Activated naive CD8-positive, alpha-beta T cell treated with anti-CD3 and anti-CD28 coated beads for 36 hours (primary cell): Measurements from ENCODE around the gene TTC34. TPM values are rescaled to one million over a fixed set of nuclear protein-coding genes. Genes with fewer than 3 reads are reported as not detected.
"Not testable (repeated sequence)": the region's sequence is repeated elsewhere in the genome, so short reads cannot be mapped to it uniquely, and the experiment has no call there.

ENCODE experiments used
- DNase-seq: peaks from one replicate; pipeline ENCODE4 v3.0.0; 2021
- H3K27ac Mint-ChIP-seq: one replicate; pipeline ENCODE4 v1.8.0; 2022; ENCODE audit warnings: mild to moderate bottlenecking, moderate library complexity, mixed read lengths
- H3K27me3 Mint-ChIP-seq: one replicate; pipeline ENCODE4 v1.8.0; 2022; ENCODE audit warnings: mild to moderate bottlenecking, mixed read lengths
- H3K36me3 Mint-ChIP-seq: one replicate; pipeline ENCODE4 v1.8.0; 2021; ENCODE audit warnings: mild to moderate bottlenecking, mixed read lengths
- H3K4me1 Mint-ChIP-seq: one replicate; pipeline ENCODE4 v1.8.0; 2021; ENCODE audit warnings: mixed read lengths
- H3K4me3 Mint-ChIP-seq: one replicate; pipeline ENCODE4 v1.8.0; 2022; ENCODE audit warnings: mild to moderate bottlenecking, moderate library complexity, mixed read lengths
- H3K9me3 Mint-ChIP-seq: one replicate; pipeline ENCODE4 v1.8.0; 2022; ENCODE audit warnings: mixed read lengths
- total RNA-seq, 2 experiments: library from RNA; stranded (reverse); gene quantifications; one replicate each; pipeline ENCODE4 v1.2.3, GENCODE V29; 2021

The TTC34 gene
- total RNA-seq, 2 experiments from 2014 or later, result 0.48 to 0.58 TPM

DNA sequence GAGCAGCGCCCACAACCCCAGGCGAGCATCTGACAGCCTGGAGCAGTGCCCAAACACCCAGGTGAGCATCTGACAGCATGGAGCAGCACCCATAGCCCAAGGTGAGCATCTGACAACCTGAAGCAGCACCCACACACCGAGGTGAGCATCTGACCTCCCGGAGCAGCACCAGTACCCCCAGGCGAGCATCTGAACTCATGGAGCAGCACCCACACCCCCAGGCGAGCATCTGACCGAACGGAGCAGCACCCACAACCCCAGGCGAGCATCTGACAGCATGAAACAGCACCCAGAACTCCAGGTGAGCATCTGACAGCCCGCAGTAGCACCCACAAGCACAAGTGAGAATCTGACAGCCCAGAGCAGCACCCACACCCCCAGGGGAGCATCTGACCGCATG lies 129.8 kb downstream of the TTC34 start:
- H3K4me3 Mint-ChIP-seq, H3K27ac Mint-ChIP-seq, H3K36me3 Mint-ChIP-seq, DNase-seq, H3K27me3 Mint-ChIP-seq, H3K4me1 Mint-ChIP-seq, H3K9me3 Mint-ChIP-seq: not testable (repeated sequence)

GRCh38 chr1:2659806-2660205 lies 141.7 kb downstream of the TTC34 start:
- H3K4me1 Mint-ChIP-seq, H3K36me3 Mint-ChIP-seq, H3K27ac Mint-ChIP-seq, DNase-seq, H3K9me3 Mint-ChIP-seq, H3K4me3 Mint-ChIP-seq: not testable (repeated sequence)
- H3K27me3 Mint-ChIP-seq, result peaks cover 12% of the 10 kb centered on the region

DNA sequence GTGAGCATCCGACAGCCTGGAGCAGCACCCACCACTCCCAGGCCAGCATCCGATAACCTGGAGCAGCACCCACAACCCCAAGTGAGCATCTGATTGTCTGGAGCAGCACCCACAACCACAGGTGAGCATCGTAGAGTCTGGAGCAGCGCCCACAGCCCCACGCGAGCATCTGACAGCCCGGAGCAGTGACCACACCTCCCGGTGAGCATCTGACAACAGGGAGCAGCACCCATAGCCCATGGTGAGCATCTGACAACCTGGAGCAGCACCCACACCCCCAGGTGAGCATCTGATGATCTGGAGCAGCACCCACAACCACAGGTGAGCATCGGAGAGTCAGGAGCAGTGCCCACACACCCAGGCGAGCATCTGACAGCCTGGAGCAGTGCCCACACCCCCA lies 143.6 kb downstream of the TTC34 start:
- DNase-seq, H3K27ac Mint-ChIP-seq, H3K9me3 Mint-ChIP-seq, H3K4me1 Mint-ChIP-seq, H3K4me3 Mint-ChIP-seq, H3K36me3 Mint-ChIP-seq: not testable (repeated sequence)
- peaks cover 31% of the 10 kb centered on the region for H3K27me3 Mint-ChIP-seq

DNA sequence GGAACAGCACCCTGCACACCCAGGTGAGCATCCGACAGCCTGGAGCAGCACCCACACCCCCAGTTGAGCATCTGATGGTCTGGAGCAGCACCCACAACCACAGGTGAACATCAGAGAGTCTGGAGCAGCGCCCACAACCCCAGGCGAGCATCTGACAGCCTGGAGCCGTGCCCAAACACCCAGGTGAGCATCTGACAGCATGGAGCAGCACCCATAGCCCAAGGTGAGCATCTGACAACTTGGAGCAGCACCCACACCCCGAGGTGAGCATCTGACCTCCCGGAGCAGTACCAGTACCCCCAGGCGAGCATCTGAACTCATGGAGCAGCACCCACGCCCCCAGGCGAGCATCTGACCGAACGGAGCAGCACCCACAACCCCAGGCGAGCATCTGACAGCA lies 144.4 kb downstream of the TTC34 start:
- not testable (repeated sequence) for H3K36me3 Mint-ChIP-seq, H3K4me1 Mint-ChIP-seq, DNase-seq, H3K9me3 Mint-ChIP-seq, H3K4me3 Mint-ChIP-seq, H3K27ac Mint-ChIP-seq
- peaks cover 38% of the 10 kb centered on the region for H3K27me3 Mint-ChIP-seq

DNA sequence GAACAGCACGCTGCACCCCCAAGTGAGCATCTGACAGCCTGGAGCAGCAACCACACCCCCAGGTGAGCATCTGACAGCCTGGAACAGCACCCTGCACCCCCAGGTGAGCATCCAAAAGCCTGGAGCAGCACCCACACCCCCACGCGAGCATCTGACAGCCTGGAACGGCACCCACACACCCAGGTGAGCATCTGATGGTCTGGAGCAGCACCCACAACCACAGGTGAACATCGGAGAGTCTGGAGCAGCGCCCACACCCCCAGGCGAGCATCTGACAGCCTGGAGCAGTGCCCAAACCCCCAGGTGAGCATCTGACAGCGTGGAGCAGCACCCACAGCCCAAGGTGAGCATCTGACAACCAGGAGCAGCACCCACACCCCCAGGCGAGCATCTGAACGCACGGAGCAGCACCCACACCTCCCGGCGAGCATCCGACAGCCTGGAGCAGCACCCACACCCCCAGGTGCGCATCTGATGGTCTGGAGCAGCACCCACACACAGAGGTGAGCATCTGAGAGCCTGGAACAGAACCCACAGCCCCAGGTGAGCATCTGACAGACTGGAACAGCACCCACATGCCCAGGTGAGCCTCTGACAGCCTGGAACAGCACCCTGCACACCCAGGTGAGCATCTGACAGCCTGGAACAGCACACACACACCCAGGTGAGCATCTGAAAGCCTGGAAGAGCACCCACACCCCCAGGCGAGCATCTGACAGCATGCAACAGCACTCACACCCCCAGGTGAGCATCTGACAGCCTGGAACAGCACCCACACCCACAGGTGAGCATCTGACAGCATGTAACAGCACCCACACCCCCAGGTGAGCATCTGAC lies 145.7 kb downstream of the TTC34 start:
- H3K4me3 Mint-ChIP-seq, DNase-seq, H3K9me3 Mint-ChIP-seq, H3K27ac Mint-ChIP-seq, H3K36me3 Mint-ChIP-seq, H3K4me1 Mint-ChIP-seq: not testable (repeated sequence)
- peaks cover 41% of the 10 kb centered on the region for H3K27me3 Mint-ChIP-seq

DNA sequence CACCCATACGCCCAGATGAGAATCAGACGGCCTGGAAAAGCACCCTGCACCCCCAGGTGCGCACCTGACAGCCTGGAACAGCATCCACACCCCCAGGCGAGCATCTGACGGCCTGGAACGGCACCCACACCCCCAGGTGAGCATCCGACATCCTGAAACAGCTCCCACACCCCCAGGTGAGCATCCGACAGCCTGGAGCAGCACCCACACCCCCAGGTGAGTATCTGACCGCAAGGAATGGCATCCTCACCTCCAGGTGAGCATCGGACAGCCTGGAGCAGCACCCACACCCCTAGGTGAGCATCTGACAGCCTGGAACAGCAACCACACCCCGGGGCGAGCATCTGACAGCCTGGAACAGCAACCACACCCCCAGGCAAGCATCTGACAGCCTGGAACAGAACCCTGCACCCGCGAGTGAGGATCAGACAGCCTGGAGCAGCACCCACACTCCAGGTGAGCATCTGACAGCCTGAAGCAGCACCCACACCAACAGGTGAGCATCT lies 147.0 kb downstream of the TTC34 start:
- not testable (repeated sequence) for H3K9me3 Mint-ChIP-seq, H3K27ac Mint-ChIP-seq, DNase-seq, H3K4me3 Mint-ChIP-seq, H3K36me3 Mint-ChIP-seq, H3K4me1 Mint-ChIP-seq
- H3K27me3 Mint-ChIP-seq, result peaks cover 41% of the 10 kb centered on the region

GRCh38 chr1:2653741-2654442 lies 147.6 kb downstream of the TTC34 start:
- H3K4me3 Mint-ChIP-seq, H3K27ac Mint-ChIP-seq, DNase-seq, H3K4me1 Mint-ChIP-seq, H3K36me3 Mint-ChIP-seq, H3K9me3 Mint-ChIP-seq: not testable (repeated sequence)
- H3K27me3 Mint-ChIP-seq, result peaks cover 41% of the 10 kb centered on the region

DNA sequence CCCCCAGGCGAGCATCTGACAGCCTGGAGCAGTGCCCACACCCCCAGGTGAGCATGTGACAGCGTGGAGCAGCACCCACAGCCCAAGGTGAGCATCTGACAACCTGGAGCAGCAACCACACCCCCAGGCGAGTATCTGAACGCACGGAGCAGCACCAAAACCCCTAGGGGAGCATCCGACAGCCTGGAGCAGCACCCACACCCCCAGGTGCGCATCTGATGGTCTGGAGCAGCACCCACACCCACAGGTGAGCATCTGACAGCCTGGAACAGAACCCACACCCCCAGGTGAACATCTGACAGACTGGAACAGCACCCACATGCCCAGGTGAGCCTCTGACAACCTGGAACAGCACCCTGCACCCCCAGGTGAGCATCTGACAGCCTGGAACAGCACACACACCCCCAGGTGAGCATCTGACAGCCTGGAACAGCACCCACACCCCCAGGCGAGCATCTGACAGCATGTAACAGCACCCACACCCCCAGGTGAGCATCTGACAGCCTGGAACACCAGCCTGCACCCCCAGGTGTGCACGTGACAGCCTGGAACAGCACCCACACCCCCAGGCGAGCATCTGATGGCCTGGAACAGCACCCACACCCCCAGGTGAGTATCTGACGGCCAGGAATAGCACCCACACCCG lies 148.4 kb downstream of the TTC34 start:
- not testable (repeated sequence) for H3K4me1 Mint-ChIP-seq, DNase-seq, H3K36me3 Mint-ChIP-seq, H3K27ac Mint-ChIP-seq, H3K4me3 Mint-ChIP-seq, H3K9me3 Mint-ChIP-seq
- peaks cover 41% of the 10 kb centered on the region for H3K27me3 Mint-ChIP-seq

- not testable (repeated sequence) for H3K36me3 Mint-ChIP-seq, H3K27ac Mint-ChIP-seq, H3K9me3 Mint-ChIP-seq, DNase-seq, H3K4me3 Mint-ChIP-seq, H3K4me1 Mint-ChIP-seq
- H3K27me3 Mint-ChIP-seq, result peaks cover 41% of the 10 kb centered on the region
Observed at GRCh38 chr1:2652152-2652925, 149.2 kb downstream of the TTC34 start.

DNA sequence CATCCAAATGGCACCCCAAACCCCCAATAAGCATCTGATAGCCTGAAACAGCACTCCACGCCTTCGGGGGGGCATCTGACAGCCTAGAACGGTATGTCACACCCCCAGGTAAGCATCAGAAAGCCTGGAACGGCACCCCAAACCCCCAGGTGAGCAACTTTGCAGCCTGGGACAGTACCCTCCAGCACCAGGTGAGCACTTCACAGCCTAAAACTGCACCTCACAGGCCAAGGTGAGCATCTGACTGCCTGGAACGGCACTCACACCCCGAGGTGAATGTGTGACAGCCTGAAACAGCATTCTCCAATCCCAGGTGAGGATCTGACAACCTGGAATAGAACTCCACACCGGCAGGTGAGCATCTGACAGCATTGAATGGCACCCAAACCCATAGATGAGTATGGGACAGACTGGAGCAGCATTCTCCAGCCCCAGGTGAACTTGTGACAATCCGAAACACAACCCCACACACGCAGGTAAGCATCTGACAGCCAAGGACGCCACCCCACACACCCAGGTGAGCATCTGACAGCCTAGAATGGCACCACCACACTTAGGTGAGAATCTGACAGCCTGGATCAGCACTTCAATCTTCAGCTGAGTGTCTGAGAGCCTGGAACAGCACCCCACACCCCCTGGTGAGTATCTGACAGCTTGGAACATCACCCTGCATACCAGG lies 150.4 kb downstream of the TTC34 start:
- Mint-ChIP-seq H3K9me3 (peaks cover 11% of the 10 kb centered on the region), H3K27me3 (peaks cover 40% of the 10 kb centered on the region), H3K4me1 (no peaks in the 10 kb centered on the region), H3K36me3 (peaks cover 5% of the 10 kb centered on the region), H3K27ac (no peak overlapping the region), H3K4me3 (no peak overlapping the region)
- DNase-seq, result no peak

DNA sequence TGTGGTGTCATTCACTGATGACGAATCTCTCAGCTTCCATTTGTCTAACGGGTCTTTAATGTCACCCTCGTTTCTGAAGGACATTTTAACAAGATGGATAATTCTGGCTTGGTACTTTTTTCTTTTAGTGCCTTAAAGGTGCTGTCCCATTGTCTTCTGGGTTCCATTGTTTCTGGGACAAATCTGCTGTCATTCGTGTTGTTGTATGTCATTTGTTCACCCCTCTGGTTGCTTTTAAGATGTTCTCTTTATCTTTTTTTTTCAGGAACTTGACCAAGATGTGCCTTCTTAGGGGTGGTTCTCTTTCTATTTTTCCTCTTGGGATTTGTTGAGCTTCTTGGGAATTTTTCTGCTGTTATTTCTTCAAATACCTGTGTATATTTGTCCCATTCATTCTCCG lies 154.7 kb downstream of the TTC34 start:
- Mint-ChIP-seq H3K4me1 (peaks cover 5% of the 10 kb centered on the region), H3K36me3 (peaks cover 5% of the 10 kb centered on the region), H3K27ac (no peak overlapping the region), H3K9me3 (peaks cover 13% of the 10 kb centered on the region), H3K4me3 (no peak overlapping the region), H3K27me3 (no peaks in the 10 kb centered on the region)
- no peak for DNase-seq

DNA sequence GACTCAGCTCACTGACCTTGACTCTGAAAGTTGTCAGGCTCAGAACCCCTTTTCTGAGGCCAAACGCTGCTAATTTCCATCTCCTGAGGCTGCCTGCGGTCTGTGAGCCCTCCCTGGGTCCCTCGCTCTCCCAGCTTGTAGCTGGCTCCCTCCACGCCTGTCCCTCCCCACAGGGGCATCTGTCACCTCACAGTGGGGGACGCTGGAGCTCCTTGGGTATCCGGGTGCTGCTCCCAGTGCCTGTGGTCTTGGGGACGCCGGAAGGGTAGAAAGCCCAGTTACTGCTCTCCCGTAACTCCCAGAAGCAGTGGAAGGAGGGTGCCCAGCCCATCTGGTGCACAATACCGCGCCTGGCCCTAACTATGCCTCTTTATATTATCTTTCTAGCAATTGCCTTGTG lies 155.7 kb downstream of the TTC34 start:
- Mint-ChIP-seq H3K9me3 (peaks cover 13% of the 10 kb centered on the region), H3K27me3 (no peaks in the 10 kb centered on the region), H3K36me3 (peaks cover 5% of the 10 kb centered on the region), H3K4me3 (no peak overlapping the region), H3K4me1 (peaks cover 5% of the 10 kb centered on the region), H3K27ac (no peak overlapping the region)
- no peak for DNase-seq

DNA sequence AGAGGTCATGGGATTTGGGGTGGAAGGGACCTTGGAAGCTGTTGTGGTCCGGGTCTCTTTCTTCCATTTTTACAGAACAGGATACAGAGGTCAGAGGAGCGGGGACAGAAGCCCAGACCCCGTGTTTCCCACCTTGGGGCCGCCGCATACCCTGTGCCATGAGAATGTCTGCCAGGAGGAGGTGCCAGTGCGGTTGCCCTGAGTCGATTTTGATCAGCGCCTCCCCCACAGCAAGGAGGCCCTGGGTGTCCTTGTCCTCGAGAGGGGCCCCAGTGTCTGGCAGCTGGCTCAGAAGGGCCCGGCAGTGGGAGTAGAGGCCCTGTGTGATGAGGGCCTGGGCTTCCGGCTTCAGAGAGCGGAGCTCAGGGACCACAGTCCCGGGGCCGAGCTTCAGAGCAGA lies 156.3 kb downstream of the TTC34 start:
- no peak for DNase-seq
- Mint-ChIP-seq H3K4me1 (peaks cover 5% of the 10 kb centered on the region), H3K27me3 (no peaks in the 10 kb centered on the region), H3K27ac (no peak overlapping the region), H3K9me3 (peaks cover 13% of the 10 kb centered on the region), H3K4me3 (no peak overlapping the region), H3K36me3 (peaks cover 5% of the 10 kb centered on the region)

DNA sequence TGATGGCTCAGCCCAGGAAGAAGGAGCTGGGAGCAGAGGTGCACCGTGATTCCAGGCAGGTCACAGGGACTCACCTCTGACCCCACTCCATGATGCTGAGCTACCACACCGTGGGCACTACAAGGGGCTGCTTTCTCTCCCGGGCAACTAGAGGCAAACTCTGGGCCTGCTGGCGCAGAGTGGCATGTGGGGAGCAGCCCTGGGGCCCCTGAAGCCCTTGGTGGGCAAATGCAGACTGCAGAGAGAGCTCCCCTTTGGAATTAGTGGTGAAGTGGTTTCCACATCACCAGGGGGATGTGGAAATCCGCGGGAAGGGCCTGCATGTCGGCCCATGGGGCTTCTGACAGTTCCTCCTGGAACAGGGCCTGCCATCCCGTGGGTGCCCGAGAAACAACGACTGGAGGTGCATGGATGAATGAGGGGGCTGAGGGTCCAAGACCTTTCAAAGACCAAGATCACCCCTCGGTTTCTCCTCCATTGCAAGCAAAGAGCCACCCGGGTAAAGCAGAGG lies 156.8 kb downstream of the TTC34 start:
- no peak overlapping the region for H3K27ac Mint-ChIP-seq
- no peak overlapping the region for H3K4me3 Mint-ChIP-seq
- peaks cover 5% of the 10 kb centered on the region for H3K36me3 Mint-ChIP-seq
- H3K27me3 Mint-ChIP-seq, result no peaks in the 10 kb centered on the region
- DNase-seq, result no peak
- peaks cover 5% of the 10 kb centered on the region for H3K4me1 Mint-ChIP-seq
- peaks cover 13% of the 10 kb centered on the region for H3K9me3 Mint-ChIP-seq
